Endothelial cell of umbilical vein (primary cell): ENCODE data around the gene PTPRE. TPM values are rescaled to one million over a fixed set of nuclear protein-coding genes. Genes with fewer than 3 reads are reported as not detected.

ENCODE experiments used
- BruUV-seq: library from RNA; stranded (reverse); fragments of 400-500 nt; replicated peaks from 2 replicates; lab custom pipeline; 2021; lab: Mats Ljungman, UMichigan
- CTCF ChIA-PET: fragments of 300-600, 350-600 bp; sonication (Branson Sonifier 250); formaldehyde crosslinking; loops from one replicate; lab custom pipeline; 2021; ENCODE audit warnings: antibody characterized with exemption, inconsistent platforms; lab: Charles Lee
- POLR2A ChIA-PET: fragments of 300-600, 350-600 bp; sonication (Branson Sonifier 250); formaldehyde crosslinking; loops from one replicate; lab custom pipeline; 2021; ENCODE audit warnings: antibody characterized with exemption, inconsistent platforms; lab: Charles Lee
- DNase-seq: peaks from one replicate; pipeline ENCODE4 v3.0.0-alpha.2; 2011; ENCODE audit warnings: low read depth, low spot score
- FAIRE-seq: peaks from 2 replicates; lab custom pipeline; 2011; peaks lifted over from hg19 to GRCh38; lab: Jason Lieb, UNC
- H2AFZ ChIP-seq: 2 replicates; pipeline ENCODE4 v1.6.0; 2012; ENCODE audit warnings: low read depth, low read length, control low read depth, inconsistent platforms
- H3K27ac ChIP-seq: 2 replicates; pipeline ENCODE4 v1.5.1; 2011; ENCODE audit warnings: low read depth, mild to moderate bottlenecking, control low read depth, low read length, moderate library complexity; ENCODE audit not compliant: insufficient read depth
- H3K27me3 ChIP-seq, 2 experiments: 2 replicates each; pipeline versions ENCODE4 v1.6.0 to v1.6.1; 2011; ENCODE audit warnings: low read length in 2 of 2, mixed read lengths in 1 of 2; ENCODE audit not compliant: control insufficient read depth in 2 of 2, insufficient read depth in 2 of 2
- H3K36me3 ChIP-seq, 2 experiments: 2 replicates in 1 of 2; 3 replicates in 1 of 2; pipeline ENCODE4 v1.5.1; 2011; ENCODE audit warnings: low read length in 2 of 2, mild to moderate bottlenecking in 1 of 2, moderate library complexity in 1 of 2; ENCODE audit not compliant: control insufficient read depth in 2 of 2, insufficient read depth in 2 of 2; ENCODE audit errors: extremely low read depth in 1 of 2
- H3K4me1 ChIP-seq: 3 replicates; pipeline ENCODE4 v1.5.1; 2011; ENCODE audit warnings: mild to moderate bottlenecking, low read length; ENCODE audit not compliant: control insufficient read depth, insufficient read depth; ENCODE audit errors: extremely low read depth
- H3K4me2 ChIP-seq: 2 replicates; pipeline ENCODE4 v1.6.1; 2011; ENCODE audit warnings: low read length, control low read depth, mixed read lengths; ENCODE audit not compliant: insufficient read depth
- H3K4me3 ChIP-seq, 3 experiments: fragments of 200-600 bp in 1 of 3; sonication (generic), shearing (Covaris generic) in 1 of 3; replicated peaks in 1 of 3; 2 replicates each; pipeline ENCODE4 v1.5.1; 2011 to 2016; ENCODE audit warnings: control low read depth in 3 of 3, low read length in 3 of 3, mild to moderate bottlenecking in 2 of 3, inconsistent platforms in 1 of 3, low read depth in 1 of 3, moderate library complexity in 1 of 3; ENCODE audit not compliant: insufficient read depth in 1 of 3
- H3K79me2 ChIP-seq: 2 replicates; pipeline ENCODE4 v1.6.0; 2012; ENCODE audit warnings: low read length, inconsistent platforms; ENCODE audit not compliant: control insufficient read depth, insufficient read depth
- H3K9ac ChIP-seq: replicated peaks from 2 replicates; pipeline ENCODE3; 2011; ENCODE audit warnings: low read length, control low read depth; ENCODE audit not compliant: insufficient read depth; ENCODE audit errors: extremely low read depth
- H3K9me1 ChIP-seq: replicated peaks from 3 replicates; pipeline ENCODE4 v1.6.0; 2011; ENCODE audit warnings: mild to moderate bottlenecking, low read length; ENCODE audit not compliant: control insufficient read depth, insufficient read depth; ENCODE audit errors: extremely low read depth
- H3K9me3 ChIP-seq: replicated peaks from 2 replicates; pipeline ENCODE4 v1.5.1; 2012; ENCODE audit warnings: low read length, inconsistent platforms; ENCODE audit not compliant: control insufficient read depth, insufficient read depth
- H4K20me1 ChIP-seq: replicated peaks from 2 replicates; pipeline ENCODE3; 2011; ENCODE audit warnings: mild to moderate bottlenecking, low read length; ENCODE audit not compliant: control insufficient read depth, insufficient read depth; ENCODE audit errors: extremely low read depth
- EZH2 ChIP-seq: IDR thresholded peaks from 2 replicates; pipeline ENCODE4 v1.6.1; 2012; ENCODE audit warnings: borderline replicate concordance, low read depth, mild to moderate bottlenecking, moderate library complexity, low read length, inconsistent platforms; ENCODE audit not compliant: severe bottlenecking
- FOS ChIP-seq: IDR thresholded peaks from 2 replicates; pipeline ENCODE4 v1.6.1; 2011; ENCODE audit warnings: mild to moderate bottlenecking, low read length, moderate library complexity, borderline replicate concordance; ENCODE audit not compliant: insufficient read depth
- GATA2 ChIP-seq: IDR thresholded peaks from 2 replicates; pipeline ENCODE4 v1.7.0; 2011; ENCODE audit warnings: low read depth, mild to moderate bottlenecking, moderate library complexity, mixed read lengths, low read length; ENCODE audit not compliant: insufficient read length, insufficient read depth
- JUN ChIP-seq: IDR thresholded peaks from 2 replicates; pipeline ENCODE4 v1.6.1; 2011; ENCODE audit warnings: borderline replicate concordance, low read depth; ENCODE audit not compliant: insufficient read length, insufficient read depth
- MYC ChIP-seq: IDR thresholded peaks from one replicate; pipeline ENCODE4 v1.6.1; 2011; ENCODE audit warnings: mild to moderate bottlenecking, low read depth, low read length
- POLR2A ChIP-seq: IDR thresholded peaks from 2 replicates; pipeline ENCODE4 v1.6.1; 2012; ENCODE audit warnings: low read depth, mild to moderate bottlenecking, control low read depth, low read length
- POLR2AphosphoS5 ChIP-seq: IDR thresholded peaks from 2 replicates; pipeline ENCODE4 v1.6.1; 2012; ENCODE audit warnings: low read depth, mild to moderate bottlenecking, control low read depth, low read length, moderate library complexity; ENCODE audit not compliant: insufficient read depth
- dilution Hi-C: fragments of 300-500 bp; cut with MboI; formaldehyde crosslinking; loops from one replicate; pipeline ENCODE4 v1.15.0; 2019; ENCODE audit warnings: low sequenced_read_pairs; ENCODE audit not compliant: extremely low pct_ligation_motif_present
- intact Hi-C: fragments of 100-400 bp; cut with micrococcal nuclease; formaldehyde crosslinking; loops from one replicate; pipeline ENCODE4 v1.10.0; 2022
- polyA plus RNA-seq, 4 experiments: library from polyadenylated mRNA; depleted of rRNA in 3 of 4; stranded (reverse) in 3 of 4; unstranded in 1 of 4; fragments of >200 nt; gene quantifications; 2 replicates each; pipeline versions ENCODE4 v1.2.1 to v1.2.3, GENCODE V29; 2011 to 2012; ENCODE audit warnings: missing spikeins in 1 of 4
- total RNA-seq: library from RNA; stranded (reverse); gene quantifications from 2 replicates; pipeline ENCODE4 v1.2.3, GENCODE V29; 2021
- TF ChIP-seq, protein P1 (sequence below): IDR thresholded peaks from 2 replicates; pipeline ENCODE4 v1.6.1; 2011; ENCODE audit not compliant: insufficient read depth, insufficient read length
- TF ChIP-seq, protein P2 (sequence below), 2 donors: IDR thresholded peaks; 1 replicate in 1 of 2; 2 replicates in 1 of 2; pipeline ENCODE4 v1.5.1; 2011; ENCODE audit warnings: low read length in 2 of 2, mild to moderate bottlenecking in 2 of 2, moderate library complexity in 2 of 2, control low read depth in 1 of 2, inconsistent platforms in 1 of 2, low read depth in 1 of 2; ENCODE audit not compliant: insufficient read depth in 1 of 2; ENCODE audit errors: extremely low read depth in 1 of 2

PTPRE gene
- total and polyA plus RNA-seq, 2 donors (not counting 3 experiments of a cell fraction or from before 2014, with no cell fraction given): 37.3 to 116 TPM

DNA sequence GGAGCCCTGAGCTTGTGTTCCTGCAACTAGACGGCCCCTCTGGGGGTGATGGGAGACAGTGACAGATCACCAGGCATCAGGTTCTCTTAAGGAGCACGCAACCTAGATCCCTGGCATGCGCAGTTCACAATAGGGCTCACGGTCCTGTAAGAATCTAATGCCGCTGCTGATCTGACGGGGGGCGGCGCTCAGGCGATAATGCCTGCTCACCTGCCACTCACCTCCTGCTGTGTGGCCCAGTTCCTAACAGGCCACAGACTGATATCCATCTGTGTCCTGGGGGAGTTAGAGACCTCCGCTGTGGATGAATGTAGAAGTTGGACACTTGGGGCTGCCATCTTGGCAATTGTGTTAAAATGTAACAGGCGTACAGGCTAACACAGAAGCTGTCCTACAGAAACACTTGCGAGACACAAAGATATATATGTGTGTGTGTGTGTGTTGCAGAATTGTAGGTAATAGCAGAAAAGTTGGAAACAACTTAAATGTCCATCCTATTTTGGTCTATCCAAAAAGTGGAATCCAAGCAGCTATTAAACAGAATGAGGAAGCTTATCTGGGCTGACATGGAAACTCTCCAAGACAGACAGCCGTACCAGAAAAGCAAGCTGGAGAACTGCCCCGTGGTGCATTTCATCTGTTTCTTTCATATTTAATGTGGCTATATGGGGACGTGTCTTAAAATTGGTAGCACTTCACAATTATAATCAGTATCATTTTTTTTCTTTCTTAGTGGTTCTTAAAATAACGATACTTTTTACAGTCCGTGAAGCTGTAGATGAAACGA lies 136.5 kb downstream of the PTPRE start:
- no peaks in the 10 kb centered on the region for H3K9me3 ChIP-seq
- H3K4me2 ChIP-seq: no peak overlapping the region
- FAIRE-seq (no peak), DNase-seq (no peak)
- intact Hi-C loops (no loop called here), dilution Hi-C loops (no loop called here)
- TF ChIP-seq, protein P1, sequence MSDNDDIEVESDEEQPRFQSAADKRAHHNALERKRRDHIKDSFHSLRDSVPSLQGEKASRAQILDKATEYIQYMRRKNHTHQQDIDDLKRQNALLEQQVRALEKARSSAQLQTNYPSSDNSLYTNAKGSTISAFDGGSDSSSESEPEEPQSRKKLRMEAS: no peak
- no peak for TF ChIP-seq MYC
- no peak for TF ChIP-seq POLR2AphosphoS5
- no peak for TF ChIP-seq POLR2A
- no peak for TF ChIP-seq EZH2
- no peak for TF ChIP-seq JUN
- TF ChIP-seq GATA2: no peak
- TF ChIP-seq FOS: no peak
- TF ChIP-seq, protein P2, sequence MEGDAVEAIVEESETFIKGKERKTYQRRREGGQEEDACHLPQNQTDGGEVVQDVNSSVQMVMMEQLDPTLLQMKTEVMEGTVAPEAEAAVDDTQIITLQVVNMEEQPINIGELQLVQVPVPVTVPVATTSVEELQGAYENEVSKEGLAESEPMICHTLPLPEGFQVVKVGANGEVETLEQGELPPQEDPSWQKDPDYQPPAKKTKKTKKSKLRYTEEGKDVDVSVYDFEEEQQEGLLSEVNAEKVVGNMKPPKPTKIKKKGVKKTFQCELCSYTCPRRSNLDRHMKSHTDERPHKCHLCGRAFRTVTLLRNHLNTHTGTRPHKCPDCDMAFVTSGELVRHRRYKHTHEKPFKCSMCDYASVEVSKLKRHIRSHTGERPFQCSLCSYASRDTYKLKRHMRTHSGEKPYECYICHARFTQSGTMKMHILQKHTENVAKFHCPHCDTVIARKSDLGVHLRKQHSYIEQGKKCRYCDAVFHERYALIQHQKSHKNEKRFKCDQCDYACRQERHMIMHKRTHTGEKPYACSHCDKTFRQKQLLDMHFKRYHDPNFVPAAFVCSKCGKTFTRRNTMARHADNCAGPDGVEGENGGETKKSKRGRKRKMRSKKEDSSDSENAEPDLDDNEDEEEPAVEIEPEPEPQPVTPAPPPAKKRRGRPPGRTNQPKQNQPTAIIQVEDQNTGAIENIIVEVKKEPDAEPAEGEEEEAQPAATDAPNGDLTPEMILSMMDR (IDR thresholded peaks at IDR 0.05; ENCODE audit: extremely low read depth in 1 of 2, insufficient read depth in 1 of 2, low read depth in 1 of 2, low read length in 2 of 2): no peak
- H3K79me2 ChIP-seq: peaks cover 19% of the 10 kb centered on the region
- H3K27ac ChIP-seq: no peak overlapping the region
- BruUV-seq: no TSS peak
- H3K4me3 ChIP-seq: no peak overlapping the region
- no peak overlapping the region for H2AFZ ChIP-seq
- no peaks in the 10 kb centered on the region for H3K27me3 ChIP-seq
- no peaks in the 10 kb centered on the region for H3K9me1 ChIP-seq
- no peaks in the 10 kb centered on the region for H4K20me1 ChIP-seq
- no peak overlapping the region for H3K9ac ChIP-seq
- peaks cover 1 to 34% of the 10 kb centered on the region in 2 experiments for H3K36me3 ChIP-seq
- CTCF ChIA-PET: interaction anchor here (3.1 kb wide), 1 partner anchor 8 kb away, joined by 16 read pairs; no protein-coding TSS in a partner anchor
- POLR2A ChIA-PET: no interaction called here
- H3K4me1 ChIP-seq: peaks cover 17% of the 10 kb centered on the region
